ENCODE results near the gene MARK3. TPM values are rescaled to one million over a fixed set of nuclear protein-coding genes. Genes with fewer than 3 reads are reported as not detected.

Gene MARK3
- polyA plus RNA-seq, 1 donor (not counting 4 experiments of a cell fraction or from before 2014, with no cell fraction given) = 133 TPM

GRCh38 chr14:103504991-103505565 lies 119.9 kb downstream of the MARK3 start:
- TF ChIP-seq, protein P1, sequence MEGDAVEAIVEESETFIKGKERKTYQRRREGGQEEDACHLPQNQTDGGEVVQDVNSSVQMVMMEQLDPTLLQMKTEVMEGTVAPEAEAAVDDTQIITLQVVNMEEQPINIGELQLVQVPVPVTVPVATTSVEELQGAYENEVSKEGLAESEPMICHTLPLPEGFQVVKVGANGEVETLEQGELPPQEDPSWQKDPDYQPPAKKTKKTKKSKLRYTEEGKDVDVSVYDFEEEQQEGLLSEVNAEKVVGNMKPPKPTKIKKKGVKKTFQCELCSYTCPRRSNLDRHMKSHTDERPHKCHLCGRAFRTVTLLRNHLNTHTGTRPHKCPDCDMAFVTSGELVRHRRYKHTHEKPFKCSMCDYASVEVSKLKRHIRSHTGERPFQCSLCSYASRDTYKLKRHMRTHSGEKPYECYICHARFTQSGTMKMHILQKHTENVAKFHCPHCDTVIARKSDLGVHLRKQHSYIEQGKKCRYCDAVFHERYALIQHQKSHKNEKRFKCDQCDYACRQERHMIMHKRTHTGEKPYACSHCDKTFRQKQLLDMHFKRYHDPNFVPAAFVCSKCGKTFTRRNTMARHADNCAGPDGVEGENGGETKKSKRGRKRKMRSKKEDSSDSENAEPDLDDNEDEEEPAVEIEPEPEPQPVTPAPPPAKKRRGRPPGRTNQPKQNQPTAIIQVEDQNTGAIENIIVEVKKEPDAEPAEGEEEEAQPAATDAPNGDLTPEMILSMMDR (optimal IDR thresholded peaks at IDR 0.05 in 1 of 3, IDR thresholded peaks at IDR 0.05 in 1 of 3, conservative IDR thresholded peaks at IDR 0.05 in 1 of 3; ENCODE audit: extremely low read depth in 1 of 3, insufficient read depth in 2 of 3, low read length in 3 of 3) = peak in 1 of 3 experiments; percentile 39
- no peak for TF ChIP-seq EZH2 (IDR thresholded peaks at IDR 0.05; ENCODE audit: low read length)
- Histone ChIP-seq H3K4me2 (ENCODE audit: control insufficient read depth, extremely low read depth, insufficient read depth, low read depth, low read length) (no peak overlapping the region), H3K79me2 (ENCODE audit: control insufficient read depth, insufficient read depth, low read length) (peaks cover 16% of the 10 kb centered on the region), H3K9me3 (ENCODE audit: control insufficient read depth, low read depth, low read length) (no peaks in the 10 kb centered on the region), H4K20me1 (ENCODE audit: control insufficient read depth, extremely low read depth, insufficient read depth, low read length) (peaks cover 6% of the 10 kb centered on the region), H3K4me1 (ENCODE audit: control insufficient read depth, extremely low read depth, insufficient read depth, low read length) (no peaks in the 10 kb centered on the region), H3K36me3 (ENCODE audit: control insufficient read depth in 2 of 2, extremely low read depth in 1 of 2, insufficient read depth in 2 of 2, low read length in 2 of 2) (peaks cover 57 to 67% of the 10 kb centered on the region in 2 experiments), H3K9ac (ENCODE audit: control insufficient read depth, extremely low read depth, insufficient read depth, low read length) (no peak overlapping the region), H3K4me3 (ENCODE audit: control insufficient read depth in 2 of 3, extremely low read depth in 1 of 3, insufficient read depth in 2 of 3, low read depth in 1 of 3, low read length in 3 of 3) (no peak overlapping the region), H3K27me3 (ENCODE audit: control insufficient read depth, extremely low read depth, insufficient read depth, low read length) (no peaks in the 10 kb centered on the region), H3K27ac (ENCODE audit: control insufficient read depth, insufficient read depth, low read length) (no peak overlapping the region), H2AFZ (ENCODE audit: control insufficient read depth, low read length) (no peak overlapping the region), H3K9me1 (ENCODE audit: control insufficient read depth, extremely low read depth, insufficient read depth, low read length) (no peaks in the 10 kb centered on the region)
- FAIRE-seq = no peak
- DNase-seq (ENCODE audit: low read depth, low spot score) = no peak
- dilution Hi-C loops (cut with MboI; ENCODE audit: extremely low pct_ligation_motif_present, low sequenced_read_pairs) = no loop called here

DNA sequence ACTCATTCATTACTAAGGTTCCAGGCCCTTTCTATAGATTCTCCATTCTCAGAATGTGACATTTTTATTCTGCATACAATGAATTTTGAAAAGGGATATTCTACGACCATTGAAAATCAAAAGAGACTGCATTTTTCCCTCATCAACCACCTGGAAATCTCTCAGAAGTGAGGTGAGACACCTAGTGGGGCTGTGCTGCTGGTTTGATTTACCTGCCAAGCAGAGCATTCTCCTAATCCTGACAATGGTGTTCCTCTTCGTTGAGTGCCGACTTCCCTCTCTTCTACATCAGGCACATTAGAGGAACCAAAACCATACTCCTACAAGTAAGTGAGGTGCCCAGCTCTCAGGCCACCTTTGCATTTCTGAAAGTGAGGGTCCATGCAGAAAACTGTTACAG lies 122.5 kb downstream of the MARK3 start:
- H3K9me1 ChIP-seq (ENCODE audit: control insufficient read depth, extremely low read depth, insufficient read depth, low read length) = peaks cover 4% of the 10 kb centered on the region
- TF ChIP-seq, protein P1 (optimal IDR thresholded peaks at IDR 0.05 in 1 of 3, IDR thresholded peaks at IDR 0.05 in 1 of 3, conservative IDR thresholded peaks at IDR 0.05 in 1 of 3; ENCODE audit: extremely low read depth in 1 of 3, insufficient read depth in 2 of 3, low read length in 3 of 3) = no peak
- TF ChIP-seq EZH2 (IDR thresholded peaks at IDR 0.05; ENCODE audit: low read length) = no peak
- peaks cover 5% of the 10 kb centered on the region for H4K20me1 ChIP-seq (ENCODE audit: control insufficient read depth, extremely low read depth, insufficient read depth, low read length)
- H3K4me1 ChIP-seq (ENCODE audit: control insufficient read depth, extremely low read depth, insufficient read depth, low read length) = peaks cover 6% of the 10 kb centered on the region
- no peak overlapping the region for H3K9ac ChIP-seq (ENCODE audit: control insufficient read depth, extremely low read depth, insufficient read depth, low read length)
- H2AFZ ChIP-seq (ENCODE audit: control insufficient read depth, low read length) = no peak overlapping the region
- H3K36me3 ChIP-seq (ENCODE audit: control insufficient read depth in 2 of 2, extremely low read depth in 1 of 2, insufficient read depth in 2 of 2, low read length in 2 of 2) = peaks cover 49% of the 10 kb centered on the region in 2 experiments
- no peak for DNase-seq (ENCODE audit: low read depth, low spot score)
- H3K27me3 ChIP-seq (ENCODE audit: control insufficient read depth, extremely low read depth, insufficient read depth, low read length) = no peaks in the 10 kb centered on the region
- dilution Hi-C loops (cut with MboI; ENCODE audit: extremely low pct_ligation_motif_present, low sequenced_read_pairs) = no loop called here
- H3K4me2 ChIP-seq (ENCODE audit: control insufficient read depth, extremely low read depth, insufficient read depth, low read depth, low read length) = no peak overlapping the region
- H3K79me2 ChIP-seq (ENCODE audit: control insufficient read depth, insufficient read depth, low read length) = no peaks in the 10 kb centered on the region
- no peak for FAIRE-seq
- no peak overlapping the region for H3K4me3 ChIP-seq (ENCODE audit: control insufficient read depth in 2 of 3, extremely low read depth in 1 of 3, insufficient read depth in 2 of 3, low read depth in 1 of 3, low read length in 3 of 3)
- no peaks in the 10 kb centered on the region for H3K9me3 ChIP-seq (ENCODE audit: control insufficient read depth, low read depth, low read length)
- H3K27ac ChIP-seq (ENCODE audit: control insufficient read depth, insufficient read depth, low read length) = no peak overlapping the region
